Measurements from ENCODE around the gene SNX15.

Gene SNX15

DNA sequence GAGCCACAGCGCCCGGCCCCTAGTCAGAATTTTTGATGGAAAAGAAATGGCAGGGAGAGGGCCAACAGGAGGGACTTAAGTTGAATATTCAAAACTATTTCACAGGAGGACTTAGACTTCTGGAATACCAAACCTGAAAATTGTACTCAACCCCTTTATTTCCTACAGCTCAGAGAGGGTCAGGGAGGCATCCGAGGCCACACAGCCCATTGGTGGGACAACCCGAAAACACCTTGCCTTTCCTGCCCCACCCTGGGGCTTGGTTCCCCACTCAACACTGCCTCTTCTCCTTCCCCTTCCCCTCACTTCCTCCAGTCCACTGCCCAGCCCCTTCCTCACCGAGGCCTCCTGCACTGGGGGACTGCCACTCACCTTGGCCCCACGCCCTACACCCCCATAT lies 29.8 kb downstream of the SNX15 start:
- DNase-seq (ENCODE audit: low spot score): no peak

DNA sequence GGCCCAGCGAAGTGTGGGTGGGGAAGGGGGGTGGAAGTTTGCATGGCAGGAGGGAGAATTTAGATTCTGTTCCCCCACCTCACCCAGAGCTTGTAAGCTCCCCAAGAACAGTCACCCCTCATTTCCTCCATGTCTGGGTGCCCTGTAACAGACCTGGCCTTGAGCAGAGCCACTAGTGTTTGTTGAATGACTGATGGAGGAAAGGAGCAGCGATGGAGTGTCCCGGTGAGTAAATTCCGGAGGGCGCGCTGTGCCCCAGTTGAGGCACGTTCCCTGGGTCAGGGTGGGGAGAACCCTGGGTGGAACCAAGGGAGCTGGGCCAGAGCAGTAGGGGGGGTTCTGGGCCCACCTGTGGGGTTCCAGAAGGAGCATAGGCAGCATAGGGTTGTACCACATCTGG lies 30.3 kb downstream of the SNX15 start:
- no peak for DNase-seq (ENCODE audit: low spot score)

DNA sequence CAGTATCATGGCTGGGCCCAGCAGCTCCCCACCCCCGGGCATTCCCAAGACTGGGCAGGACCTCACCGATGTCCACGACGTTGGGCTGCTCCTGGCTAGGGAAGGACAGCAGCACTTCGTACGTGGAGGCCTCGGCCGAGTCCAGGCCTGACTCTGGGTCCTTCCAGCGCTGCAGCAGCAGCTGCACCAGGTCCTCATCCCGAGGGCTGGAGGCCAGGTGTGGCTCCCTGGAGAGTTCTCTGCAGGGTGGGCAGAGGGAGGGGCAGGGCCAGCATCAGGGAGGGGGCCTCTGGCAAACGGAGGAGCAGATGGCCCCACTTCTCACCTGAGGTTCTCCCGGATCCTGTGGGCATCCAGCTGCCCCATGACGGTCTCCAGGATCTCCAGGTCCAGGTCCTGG lies 30.8 kb downstream of the SNX15 start:
- no peak for DNase-seq (ENCODE audit: low spot score)

DNA sequence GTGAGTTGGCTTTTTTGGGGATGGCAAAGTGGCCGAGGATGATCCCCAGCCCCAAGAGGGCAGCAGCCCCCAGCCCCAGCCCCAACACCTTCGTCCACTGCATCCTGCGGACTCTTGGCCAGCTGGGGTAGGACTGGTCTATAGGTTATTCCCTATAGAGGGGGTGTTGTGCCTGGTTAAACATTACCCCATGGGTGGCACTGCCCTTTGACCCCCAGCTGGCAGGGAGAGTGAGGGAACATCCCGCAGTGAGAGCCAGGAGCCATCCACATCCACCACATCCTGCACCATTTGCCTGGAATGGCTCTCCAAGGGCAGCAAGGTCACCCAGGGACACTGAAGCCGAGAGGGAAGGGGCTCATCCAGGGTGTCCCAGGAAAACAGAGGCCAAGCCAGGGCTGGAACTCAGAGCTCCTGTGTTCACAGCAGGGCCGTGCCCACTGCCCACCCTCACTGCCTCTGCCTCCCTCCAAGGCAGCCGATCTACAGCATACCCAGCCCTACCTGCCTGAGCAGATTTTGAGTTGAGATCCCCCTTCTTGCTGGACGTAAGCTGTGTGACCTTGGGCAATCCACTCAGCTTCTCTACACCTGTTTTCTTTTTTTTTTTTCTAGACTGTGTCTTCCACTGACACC lies 31.3 kb downstream of the SNX15 start, which contains the start of gene NAALADL1:
Gene NAALADL1 (minus strand): TSS at position 135 of the 636 bp plus-strand sequence. CDS start 32 bp downstream, at position 103.
- no peak for DNase-seq (ENCODE audit: low spot score)

DNA sequence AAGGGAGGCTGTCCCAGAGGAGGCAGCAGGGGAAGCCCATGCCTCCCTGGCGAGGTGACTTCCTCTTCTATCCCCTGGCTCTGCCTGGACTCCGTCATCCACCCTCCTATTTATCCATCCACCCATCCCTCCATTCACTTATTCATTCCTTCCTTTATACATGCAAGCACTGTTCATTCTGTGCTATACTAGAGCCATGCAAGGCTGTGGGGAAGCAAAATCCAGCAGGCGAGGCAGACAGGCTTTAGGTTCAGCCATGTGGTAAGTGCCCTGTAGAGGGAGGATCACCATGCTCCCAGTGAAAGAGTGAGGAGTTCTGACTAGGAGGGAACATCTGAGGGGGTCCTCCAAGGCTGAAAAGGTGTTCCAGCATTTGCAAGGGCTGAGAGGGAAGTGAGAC lies 32.3 kb downstream of the SNX15 start:
- DNase-seq (ENCODE audit: low spot score): no peak

DNA sequence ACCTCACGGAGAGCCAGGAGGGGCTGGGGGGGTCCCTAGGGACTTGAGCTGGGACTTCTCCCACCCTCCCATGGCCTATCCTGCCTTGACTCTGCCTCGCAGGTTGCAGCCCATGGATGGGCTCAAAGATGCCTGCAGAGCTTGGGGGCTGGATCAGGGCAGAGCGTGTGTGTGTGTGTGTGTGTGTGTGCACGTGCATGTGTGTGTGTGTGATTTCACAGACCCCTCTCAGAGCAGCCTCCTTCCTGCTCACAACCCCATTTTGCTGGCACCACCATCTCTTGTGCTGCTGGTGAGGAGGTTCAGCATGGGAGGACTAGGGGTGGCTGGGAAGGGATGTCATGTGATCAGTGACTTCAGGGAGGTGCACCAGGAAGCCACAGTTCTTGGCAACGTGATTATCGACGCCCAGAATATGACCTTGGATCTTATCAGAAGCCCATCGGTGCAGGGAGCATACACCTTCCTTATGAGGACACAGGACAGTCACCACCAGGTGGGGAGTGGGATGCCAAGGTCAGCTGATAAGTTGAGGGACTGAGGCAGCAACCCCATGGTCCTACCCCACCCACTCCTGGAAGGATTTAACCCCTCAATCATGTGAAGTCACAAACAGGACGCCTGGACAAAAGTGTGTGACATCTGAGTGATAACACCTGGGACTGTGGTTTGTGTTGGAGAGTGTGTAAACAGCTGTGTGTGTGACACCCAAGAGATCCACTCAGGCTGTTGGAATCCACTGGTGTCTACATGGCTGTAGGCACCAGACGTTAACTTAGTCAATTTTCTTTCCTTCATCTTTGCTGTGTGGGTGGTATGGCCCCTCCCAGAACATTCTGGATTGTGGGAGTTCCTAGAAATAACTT lies 33.0 kb downstream of the SNX15 start:
- DNase-seq (ENCODE audit: low spot score): no peak

DNA sequence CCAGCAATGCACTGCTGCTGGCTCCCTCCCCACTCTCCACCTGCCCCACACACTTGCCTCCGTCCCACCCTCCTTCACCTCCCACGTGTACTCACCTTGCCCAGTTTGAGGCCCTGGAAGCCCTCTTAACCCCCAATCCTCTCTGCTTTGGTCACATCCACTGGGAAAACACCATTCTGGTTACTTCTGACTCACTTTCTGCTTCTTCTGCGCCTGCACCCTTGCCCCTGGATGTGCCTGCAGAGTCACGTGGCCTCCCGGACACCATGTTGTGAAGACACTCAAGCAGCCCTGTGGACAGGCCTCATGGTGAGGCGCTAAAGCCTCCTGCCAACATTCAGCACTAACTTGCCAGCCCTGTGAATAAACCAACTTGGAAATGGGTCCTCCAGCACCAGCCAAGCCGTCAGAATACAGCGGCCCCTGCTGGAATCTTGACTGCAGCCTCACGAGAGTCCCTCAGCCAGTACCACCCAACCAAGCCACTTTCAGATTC lies 33.7 kb downstream of the SNX15 start:
- no peak for DNase-seq (ENCODE audit: low spot score)

DNA sequence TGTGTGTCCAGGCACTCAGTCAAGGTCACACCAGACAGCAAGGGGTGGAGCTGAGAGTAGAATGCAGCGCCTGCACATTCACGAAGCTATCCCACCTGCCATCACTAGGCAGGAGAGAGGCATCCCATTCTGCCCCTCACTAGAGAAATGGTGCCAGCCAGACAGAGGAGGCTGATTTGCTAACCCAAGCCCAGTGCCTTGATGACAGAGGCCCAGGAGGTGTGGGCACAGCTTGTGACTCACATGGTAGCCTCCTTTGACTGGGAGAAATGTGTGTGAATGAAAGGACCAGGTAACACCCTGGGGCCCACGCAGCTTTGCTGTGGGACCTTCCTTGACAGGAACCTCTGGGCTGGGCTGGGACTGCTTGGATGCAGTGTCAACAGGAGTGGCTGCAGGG lies 36.3 kb downstream of the SNX15 start:
- DNase-seq (ENCODE audit: low spot score): no peak

DNA sequence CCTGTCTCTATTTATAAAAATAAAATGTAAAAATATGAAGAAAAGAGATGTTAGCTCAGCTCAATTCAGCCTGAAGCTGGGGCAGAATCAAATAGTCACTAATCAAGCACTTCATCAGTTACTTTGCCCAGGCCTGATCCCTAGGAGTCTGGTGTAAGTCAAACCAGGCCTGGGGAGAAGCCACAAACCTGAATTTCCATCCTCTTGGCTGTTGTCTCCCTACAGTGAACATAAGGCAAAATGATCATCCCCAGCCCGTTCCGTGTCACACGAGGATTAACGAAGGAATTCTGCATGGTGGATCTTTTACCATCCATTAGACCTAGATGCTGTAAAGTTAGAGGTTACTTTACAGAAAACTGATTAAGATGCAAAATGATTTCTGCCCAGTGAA lies 37.6 kb downstream of the SNX15 start:
- DNase-seq (ENCODE audit: low spot score): no peak

DNA sequence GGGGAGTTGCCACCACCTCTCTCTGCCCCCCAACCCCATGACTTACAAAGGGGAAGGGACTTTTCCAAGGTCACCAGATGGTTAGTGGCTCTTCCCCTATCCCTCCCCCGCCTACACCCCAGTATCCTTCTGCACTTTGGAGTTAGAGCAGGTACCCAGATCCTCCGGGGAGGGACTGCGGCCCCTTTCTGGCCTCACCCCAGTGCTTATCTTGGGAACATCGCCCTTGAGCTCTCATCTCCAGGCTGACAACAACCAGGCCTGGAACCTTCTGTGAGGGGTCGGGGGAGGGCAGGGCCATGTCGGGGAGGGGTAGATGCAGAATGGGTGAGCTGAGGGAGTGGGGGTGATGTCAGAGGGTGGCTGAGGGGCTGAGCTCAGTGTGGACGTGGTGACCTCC lies 38.6 kb downstream of the SNX15 start:
- DNase-seq (ENCODE audit: low spot score): no peak

DNA sequence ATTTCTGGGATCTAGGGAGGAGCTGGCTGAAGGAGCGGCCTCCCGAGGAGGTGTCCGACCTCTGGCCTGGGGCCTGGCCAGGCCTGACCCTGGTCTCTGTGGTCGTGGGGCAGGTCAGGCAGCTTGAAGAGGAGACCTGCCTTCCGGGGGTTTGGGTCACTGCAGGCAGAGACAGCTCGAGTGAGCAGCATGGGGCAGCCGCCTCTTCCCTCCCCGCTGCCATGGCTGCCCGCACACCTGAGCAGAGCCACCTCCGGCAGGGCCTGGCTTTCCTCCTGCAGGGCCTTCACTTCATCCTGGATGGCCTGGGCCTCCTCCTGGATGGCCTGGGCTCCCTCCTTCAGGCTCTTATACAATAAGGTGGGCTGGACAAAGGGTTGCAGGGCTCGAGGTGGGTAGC lies 39.1 kb downstream of the SNX15 start:
- no peak for DNase-seq (ENCODE audit: low spot score)

DNA sequence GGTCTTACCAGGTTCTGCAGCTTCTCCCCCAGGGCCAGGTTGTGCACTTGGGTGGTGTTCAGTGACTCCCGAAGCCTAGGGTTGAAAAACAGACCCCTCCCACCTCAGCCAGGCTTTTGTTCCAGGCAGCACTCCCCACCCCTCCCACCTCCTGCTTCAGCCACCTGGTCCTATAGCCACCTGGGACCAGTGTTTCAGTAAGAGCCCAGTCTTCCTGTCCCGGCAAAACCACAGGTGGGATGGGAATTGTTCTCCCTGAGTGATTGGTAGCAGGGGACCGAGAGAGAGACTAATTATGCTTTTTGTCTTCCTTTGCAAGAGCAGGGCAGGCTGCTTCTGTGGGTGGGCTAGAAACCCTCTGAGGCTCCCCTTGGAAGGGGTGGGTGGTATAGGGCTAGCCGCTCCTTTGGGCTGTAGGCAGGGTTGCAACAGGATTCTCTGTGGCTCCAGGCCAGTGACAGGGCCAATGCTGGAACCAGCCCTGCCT lies 39.6 kb downstream of the SNX15 start:
- DNase-seq (ENCODE audit: low spot score): no peak

DNA sequence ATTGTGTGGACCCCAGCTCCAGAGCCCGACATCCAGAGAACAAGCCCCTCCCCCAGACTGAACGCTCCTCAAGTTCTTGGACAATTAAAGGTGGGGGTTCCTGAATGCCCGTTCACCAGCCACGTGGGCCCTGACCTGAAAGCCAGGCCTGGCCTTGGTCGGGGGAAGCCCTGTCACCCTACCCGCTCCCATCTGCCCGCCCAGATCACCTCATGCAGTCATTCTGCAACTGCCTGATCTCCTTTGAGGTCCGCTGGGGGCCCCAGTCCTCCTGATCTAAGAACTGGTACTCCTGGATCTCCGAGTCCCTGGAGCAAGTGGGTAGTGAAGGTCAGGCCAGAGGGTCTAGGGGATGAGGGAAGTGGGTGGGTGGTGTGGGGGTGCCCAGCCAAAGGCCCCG lies 40.2 kb downstream of the SNX15 start:
- DNase-seq (ENCODE audit: low spot score): no peak

DNA sequence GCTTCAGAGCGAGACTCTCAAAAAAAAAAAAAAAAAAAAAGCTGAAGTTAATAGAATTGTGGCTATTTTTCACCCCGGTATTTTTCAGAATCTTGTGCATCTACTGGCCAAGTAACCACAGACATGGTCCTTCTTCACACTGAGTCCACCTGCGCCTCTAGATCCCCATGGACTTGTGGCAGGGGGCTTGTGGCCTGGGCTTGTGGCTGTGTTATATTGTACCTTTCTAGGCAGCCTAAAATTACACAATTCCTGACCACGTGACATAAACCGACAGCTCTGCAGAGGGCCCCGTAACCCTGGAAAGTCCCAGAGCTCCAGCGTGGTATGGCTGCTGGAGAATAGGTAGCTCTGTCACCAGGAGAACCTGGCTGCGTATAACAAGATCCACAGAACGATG lies 42.0 kb downstream of the SNX15 start:
- DNase-seq (ENCODE audit: low spot score): no peak

DNA sequence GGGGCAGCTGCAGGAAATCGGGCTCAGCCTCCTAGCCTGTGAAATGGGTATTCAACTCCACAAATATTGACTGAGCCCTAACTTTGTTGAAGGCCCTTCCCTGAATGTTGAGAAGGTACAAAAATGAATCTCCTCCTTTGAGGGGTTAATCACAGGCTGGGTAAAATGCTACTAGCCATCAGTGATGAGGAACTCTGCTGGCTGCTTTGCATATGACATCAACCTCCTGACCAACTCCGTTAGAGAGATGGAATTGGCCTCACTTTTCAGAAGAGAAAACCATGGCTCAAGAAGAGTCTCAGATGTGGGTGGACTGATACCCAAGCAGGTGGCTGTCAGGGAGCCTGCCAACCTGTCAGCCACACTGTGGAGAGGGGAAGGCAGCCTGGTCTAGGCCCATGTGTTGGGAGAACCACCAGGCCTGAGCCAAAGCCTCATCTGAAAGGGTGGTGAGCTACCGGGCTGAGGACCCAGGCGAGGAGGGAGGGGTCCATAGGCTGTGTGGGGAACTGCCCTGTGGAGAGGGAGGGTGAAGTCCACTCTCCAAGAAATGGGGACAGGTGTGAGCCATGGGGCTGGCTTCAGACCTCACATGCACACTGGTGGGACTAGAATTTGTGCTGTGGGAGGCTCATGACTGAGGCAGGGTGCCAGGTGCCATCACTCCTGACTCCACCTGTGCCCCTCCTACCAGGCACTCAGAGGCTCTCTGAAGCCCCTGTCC lies 44.8 kb downstream of the SNX15 start:
- no peak for DNase-seq (ENCODE audit: low spot score)

DNA sequence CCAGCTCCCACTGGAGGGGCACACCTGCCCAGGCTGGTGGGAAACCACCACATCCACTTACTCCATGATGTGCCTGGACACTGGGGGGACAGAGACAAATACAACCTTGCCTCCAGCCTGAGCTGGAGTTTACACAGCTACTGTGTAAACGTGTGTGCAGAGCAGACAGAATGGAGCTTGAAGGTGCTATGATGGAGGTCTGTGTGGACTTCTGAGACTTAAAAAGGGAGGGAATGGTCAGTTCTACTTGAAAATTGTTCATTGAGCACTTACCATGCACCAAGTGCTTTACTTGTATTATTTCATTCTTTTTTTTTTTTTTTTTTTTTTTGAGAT lies 45.4 kb downstream of the SNX15 start:
- no peak for DNase-seq (ENCODE audit: low spot score)

DNA sequence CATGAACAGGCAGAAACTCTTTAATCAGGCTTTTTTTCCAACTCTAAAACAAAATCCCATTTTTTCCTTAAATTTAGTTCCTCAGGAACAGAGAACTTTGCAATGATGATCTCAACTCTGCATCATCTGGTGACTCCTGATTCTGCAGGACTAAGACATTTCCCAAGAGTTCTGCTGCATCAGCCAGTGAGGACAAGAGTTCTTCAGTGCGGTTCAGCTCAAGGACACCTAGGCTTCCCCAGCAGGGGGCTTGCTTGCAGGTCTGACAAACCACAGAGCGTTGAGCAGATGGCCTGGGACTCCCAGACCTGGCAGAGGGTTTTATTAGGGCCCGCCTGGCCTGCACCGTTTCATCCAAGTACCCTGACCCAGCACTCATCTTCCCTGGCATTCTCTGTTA lies 50.2 kb downstream of the SNX15 start:
- DNase-seq (ENCODE audit: low spot score): no peak

DNA sequence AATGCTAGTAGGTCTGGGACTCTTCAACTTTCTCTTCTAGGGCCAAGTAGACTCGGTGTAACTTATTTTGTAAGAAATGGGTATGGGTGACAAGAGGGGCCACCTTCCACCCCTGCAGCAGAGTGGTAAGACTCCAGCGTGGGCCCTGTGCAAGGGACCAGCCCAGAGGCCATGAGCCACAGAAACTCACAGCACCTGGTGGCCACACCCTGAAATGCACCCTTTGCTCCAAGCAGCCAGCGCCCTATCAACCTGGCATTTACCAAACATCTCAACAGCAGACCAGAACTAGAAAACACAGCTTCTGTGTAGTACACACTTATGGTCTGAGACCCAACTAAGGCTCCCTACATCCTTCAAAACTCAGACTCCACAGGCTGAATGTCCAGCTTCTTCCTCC lies 50.9 kb downstream of the SNX15 start:
- DNase-seq (ENCODE audit: low spot score): peak; percentile 51

DNA sequence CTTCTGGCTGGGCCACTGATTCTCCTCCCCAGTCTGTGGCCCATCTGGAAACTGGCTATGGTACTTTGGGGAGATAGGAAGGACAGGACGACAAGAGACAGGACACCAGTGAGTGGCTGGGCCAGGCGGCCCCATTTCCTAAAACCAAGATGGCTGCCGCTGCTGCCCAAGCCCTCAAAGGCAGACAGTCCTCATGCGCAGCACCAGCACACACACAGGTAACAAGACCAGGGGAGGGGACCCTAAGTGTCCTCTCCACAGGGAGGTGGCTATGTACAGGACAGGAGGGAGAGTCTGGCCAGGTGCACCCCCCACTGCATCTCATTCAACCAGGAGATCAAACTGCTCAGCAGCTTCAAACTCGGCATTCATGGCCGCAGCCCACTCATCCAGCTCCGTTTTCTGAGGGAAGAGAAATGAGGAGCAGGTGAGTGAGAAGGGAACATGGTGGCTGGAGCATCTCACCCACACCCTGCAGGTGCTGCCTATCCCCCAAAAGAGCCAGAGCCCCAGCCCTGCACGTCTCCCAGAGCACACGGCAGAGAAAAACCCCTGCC lies 51.6 kb downstream of the SNX15 start:
- DNase-seq (ENCODE audit: low spot score): no peak

DNA sequence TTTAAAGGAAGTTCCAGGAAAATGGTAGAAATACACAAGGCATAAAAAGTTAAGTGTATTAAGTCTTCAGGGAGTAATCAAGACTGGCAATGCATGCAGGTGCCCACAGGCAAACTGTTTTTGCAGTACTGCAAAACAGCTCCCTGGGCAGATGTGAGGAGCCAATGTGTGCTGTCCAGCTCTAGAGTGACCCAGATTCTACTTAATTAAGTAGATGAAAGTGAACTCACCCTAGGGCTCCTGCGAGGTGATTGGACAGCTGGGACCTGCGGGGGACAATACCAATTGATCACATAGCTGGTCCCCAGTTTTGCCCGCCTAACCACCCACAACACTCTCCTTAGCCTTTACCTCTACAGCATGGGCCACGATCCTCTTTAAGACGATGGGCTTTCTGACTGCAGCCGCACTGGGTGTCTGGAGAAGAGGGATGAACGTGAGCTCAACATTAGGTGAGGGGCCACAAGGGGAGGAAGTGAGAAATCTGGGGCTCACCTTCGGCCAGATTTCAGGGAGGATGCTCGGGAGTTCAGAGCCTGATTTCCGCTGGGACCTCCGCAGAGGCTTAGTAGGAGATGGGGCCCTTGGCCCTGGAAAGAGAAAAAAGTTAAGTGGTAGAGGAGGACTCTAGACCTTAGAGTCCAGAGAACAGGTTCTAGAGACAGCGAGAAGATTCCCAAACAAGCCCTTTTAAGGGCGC lies 56.0 kb downstream of the SNX15 start:
- no peak for DNase-seq (ENCODE audit: low spot score)

DNA sequence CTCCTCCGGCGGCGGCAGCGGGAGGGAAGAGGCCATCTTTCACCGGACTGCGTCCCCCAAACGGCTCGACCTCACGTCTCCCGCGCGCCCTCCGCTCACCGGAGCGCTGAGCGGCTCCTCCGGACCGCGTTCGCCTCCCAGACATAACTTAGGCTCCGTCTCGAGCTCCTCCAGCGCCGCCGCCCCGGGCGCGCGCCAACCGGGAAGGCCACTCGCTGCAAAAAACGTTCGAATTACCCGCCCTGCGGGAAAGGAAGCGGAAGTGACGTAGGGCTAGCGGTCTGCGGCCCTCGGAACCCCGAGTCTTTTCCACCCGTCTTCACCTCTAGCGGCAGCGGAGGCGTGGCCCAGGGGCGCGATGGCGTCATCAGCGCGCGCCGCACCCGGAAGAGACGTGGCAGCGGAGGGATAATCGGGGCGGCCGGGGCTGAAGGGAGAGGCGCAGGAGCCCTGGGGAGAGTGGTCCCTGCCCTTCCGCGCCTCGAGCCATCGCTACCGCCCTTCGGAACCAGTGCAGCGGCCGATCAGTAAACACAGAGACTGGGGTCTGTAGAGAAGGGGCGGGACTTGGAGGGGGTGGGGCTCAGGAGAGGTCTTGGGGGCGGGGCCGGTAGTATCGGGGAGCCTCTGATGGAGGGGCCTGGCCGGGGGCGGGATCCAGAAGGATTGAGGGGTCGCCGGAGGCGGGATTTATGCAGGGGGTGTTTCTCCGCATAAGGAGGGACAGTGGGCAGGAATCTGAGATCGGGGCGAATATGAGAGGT lies 56.8 kb downstream of the SNX15 start, which contains the start of the genes CDCA5 and ZFPL1:
Gene CDCA5 (minus strand): TSS at position 207 of the 764 bp plus-strand sequence. CDS start 62 bp downstream, at position 145.
Gene ZFPL1 (plus strand): TSS at position 389 of the 764 bp plus-strand sequence. CDS start 477 bp downstream, outside the sequence.
- DNase-seq (ENCODE audit: low spot score): peak; percentile 100
